ENCODE data around the gene TFRC.
"Not testable (repeated sequence)": the region's sequence is repeated elsewhere in the genome, so short reads cannot be mapped to it uniquely, and the experiment has no call there.

Gene TFRC

DNA sequence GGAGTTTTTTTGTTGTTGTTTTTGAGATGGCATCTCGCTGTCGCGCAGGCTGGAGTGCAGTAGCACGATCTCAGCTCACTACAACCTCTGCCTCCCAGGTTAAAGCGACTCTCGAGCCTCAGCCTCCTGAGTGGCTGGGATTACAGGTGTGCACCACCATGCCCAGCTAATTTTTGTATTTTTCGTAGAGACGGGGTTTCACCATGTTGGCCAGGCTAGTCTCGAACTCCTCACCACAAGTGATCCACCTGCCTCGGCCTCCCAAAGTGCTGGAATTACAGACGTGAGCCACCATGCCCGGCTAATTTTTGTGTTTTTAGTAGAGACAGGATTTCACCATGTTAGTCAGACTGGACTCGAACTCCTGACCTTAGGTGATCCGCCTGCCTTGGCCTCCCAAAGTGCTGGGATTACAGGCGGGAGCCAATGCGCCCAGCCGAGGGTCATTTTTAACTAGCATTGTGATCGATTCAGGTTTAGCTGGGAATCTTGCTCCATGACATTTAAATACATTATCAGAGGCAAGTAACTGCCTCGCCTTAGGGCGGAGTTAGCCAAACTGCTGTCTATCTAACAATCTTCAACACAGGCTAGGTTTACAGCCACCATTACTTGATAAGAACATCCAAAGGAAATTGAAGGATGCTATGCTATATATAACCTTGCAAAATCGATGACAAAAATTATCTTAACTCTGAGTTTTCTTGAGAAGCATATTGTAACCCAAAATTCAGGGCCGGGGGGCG, 1.6 kb downstream of the TFRC start:
- peak; percentile 12 for DNase-seq
- H3K36me3 ChIP-seq (ENCODE audit: control insufficient read depth, insufficient read depth, low read length); H3K4ac ChIP-seq (ENCODE audit: low read depth, low read length); H4K5ac ChIP-seq (ENCODE audit: low read length); H3K27ac ChIP-seq (ENCODE audit: low read depth, low read length); H3K4me1 ChIP-seq (ENCODE audit: control insufficient read depth, low read depth, low read length); H3K18ac ChIP-seq (ENCODE audit: low read length); H2AK5ac ChIP-seq (ENCODE audit: low read length); H2BK120ac ChIP-seq (ENCODE audit: low read depth, low read length); H3K79me1 ChIP-seq (ENCODE audit: low read length); H3K23ac ChIP-seq (ENCODE audit: low read length); H2BK5ac ChIP-seq (ENCODE audit: low read length); H3K27me3 ChIP-seq (ENCODE audit: insufficient read depth, low read length, poor library complexity); H2BK15ac ChIP-seq (replicated peaks; ENCODE audit: low read depth): not testable (repeated sequence)
- Histone ChIP-seq H3K9ac (ENCODE audit: low read length) (peak overlapping the region; percentile 94), H3K4me2 (ENCODE audit: low read length) (peak overlapping the region; percentile 98), H3K56ac (ENCODE audit: low read length) (peak overlapping the region; percentile 97), H3K79me2 (ENCODE audit: control insufficient read depth, insufficient read depth, low read length) (peaks cover 40% of the 10 kb centered on the region), H3K4me3 (ENCODE audit: low read length) (peak overlapping the region; percentile 97), H4K8ac (ENCODE audit: low read depth, low read length) (peak overlapping the region; percentile 40)
- WGBS (ENCODE audit: extremely low coverage, insufficient coverage, low lambda C conversion rate) = no CpG with 5 or more reads among the region's 23 CpGs

DNA sequence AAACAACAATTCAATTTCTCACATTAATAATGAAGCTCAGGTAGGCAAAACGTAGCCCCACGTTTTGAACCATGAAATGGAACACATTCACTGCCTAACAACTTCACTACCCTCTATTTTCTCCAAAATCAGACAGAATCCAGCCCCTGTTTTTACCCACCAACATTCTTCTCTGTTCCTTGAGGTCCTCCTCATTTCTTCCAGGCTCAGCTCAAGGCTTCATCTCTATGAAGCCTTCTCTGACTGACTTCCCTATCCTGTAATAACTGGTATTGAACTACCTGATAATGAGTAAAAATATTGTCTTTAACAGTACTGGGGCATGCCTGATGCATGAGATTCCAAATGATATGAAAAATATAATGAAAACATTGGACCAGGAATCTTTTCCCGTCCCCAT, 2.2 kb downstream of the TFRC start:
- no peak overlapping the region for H3K27ac ChIP-seq (ENCODE audit: low read depth, low read length)
- H2AK5ac ChIP-seq (ENCODE audit: low read length) = no peak overlapping the region
- no peak overlapping the region for H3K4ac ChIP-seq (ENCODE audit: low read depth, low read length)
- H3K36me3 ChIP-seq (ENCODE audit: control insufficient read depth, insufficient read depth, low read length) = no peaks in the 10 kb centered on the region
- H3K79me1 ChIP-seq (ENCODE audit: low read length) = peaks cover 5% of the 10 kb centered on the region
- H2BK120ac ChIP-seq (ENCODE audit: low read depth, low read length) = no peak overlapping the region
- H3K4me3 ChIP-seq (ENCODE audit: low read length) = no peak overlapping the region
- no peak overlapping the region for H4K8ac ChIP-seq (ENCODE audit: low read depth, low read length)
- no peak overlapping the region for H3K23ac ChIP-seq (ENCODE audit: low read length)
- H3K56ac ChIP-seq (ENCODE audit: low read length) = peak overlapping the region; percentile 19
- WGBS (ENCODE audit: extremely low coverage, insufficient coverage, low lambda C conversion rate) = no CpG with 5 or more reads among the region's 3 CpGs
- H3K4me2 ChIP-seq (ENCODE audit: low read length) = no peak overlapping the region
- no peak overlapping the region for H3K9ac ChIP-seq (ENCODE audit: low read length)
- no peak overlapping the region for H3K18ac ChIP-seq (ENCODE audit: low read length)
- H3K4me1 ChIP-seq (ENCODE audit: control insufficient read depth, low read depth, low read length) = peaks cover 4% of the 10 kb centered on the region
- DNase-seq = no peak
- H3K79me2 ChIP-seq (ENCODE audit: control insufficient read depth, insufficient read depth, low read length) = peaks cover 40% of the 10 kb centered on the region
- no peaks in the 10 kb centered on the region for H3K27me3 ChIP-seq (ENCODE audit: insufficient read depth, low read length, poor library complexity)
- H4K5ac ChIP-seq (ENCODE audit: low read length) = no peak overlapping the region
- no peak overlapping the region for H2BK5ac ChIP-seq (ENCODE audit: low read length)
- H2BK15ac ChIP-seq (replicated peaks; ENCODE audit: low read depth) = no peak overlapping the region

DNA sequence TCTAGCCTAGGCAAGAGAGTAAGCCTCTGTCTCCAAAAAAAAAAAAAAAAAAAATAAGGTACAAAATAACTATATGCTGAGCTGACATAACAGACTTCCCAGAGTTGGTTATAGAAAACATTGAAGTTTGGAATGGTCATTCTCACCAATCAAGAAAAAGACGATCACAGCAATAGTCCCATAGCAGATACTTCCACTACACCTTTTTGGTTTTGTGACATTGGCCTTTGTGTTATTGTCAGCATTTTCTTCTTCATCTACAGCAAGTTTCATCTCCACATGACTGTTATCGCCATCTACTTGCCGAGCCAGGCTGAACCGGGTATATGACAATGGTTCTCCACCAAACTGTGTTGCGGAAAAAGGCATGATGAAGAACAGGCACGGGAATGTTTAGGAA, 6.9 kb downstream of the TFRC start:
- Histone ChIP-seq H2BK120ac (ENCODE audit: low read depth, low read length) (no peak overlapping the region), H4K5ac (ENCODE audit: low read length) (no peak overlapping the region), H3K18ac (ENCODE audit: low read length) (no peak overlapping the region), H2BK5ac (ENCODE audit: low read length) (no peak overlapping the region), H4K8ac (ENCODE audit: low read depth, low read length) (no peak overlapping the region), H3K4me3 (ENCODE audit: low read length) (no peak overlapping the region), H3K9ac (ENCODE audit: low read length) (no peak overlapping the region), H3K23ac (ENCODE audit: low read length) (no peak overlapping the region), H3K27ac (ENCODE audit: low read depth, low read length) (no peak overlapping the region), H3K79me1 (ENCODE audit: low read length) (peaks cover 2% of the 10 kb centered on the region), H3K79me2 (ENCODE audit: control insufficient read depth, insufficient read depth, low read length) (peaks cover 24% of the 10 kb centered on the region), H2AK5ac (ENCODE audit: low read length) (no peak overlapping the region), H3K4me1 (ENCODE audit: control insufficient read depth, low read depth, low read length) (peaks cover 2% of the 10 kb centered on the region), H2BK15ac (replicated peaks; ENCODE audit: low read depth) (no peak overlapping the region), H3K56ac (ENCODE audit: low read length) (no peak overlapping the region), H3K4ac (ENCODE audit: low read depth, low read length) (no peak overlapping the region), H3K27me3 (ENCODE audit: insufficient read depth, low read length, poor library complexity) (no peaks in the 10 kb centered on the region), H3K36me3 (ENCODE audit: control insufficient read depth, insufficient read depth, low read length) (peaks cover 2% of the 10 kb centered on the region), H3K4me2 (ENCODE audit: low read length) (no peak overlapping the region)
- no CpG with 5 or more reads among the region's 6 CpGs for WGBS (ENCODE audit: extremely low coverage, insufficient coverage, low lambda C conversion rate)
- DNase-seq = no peak

DNA sequence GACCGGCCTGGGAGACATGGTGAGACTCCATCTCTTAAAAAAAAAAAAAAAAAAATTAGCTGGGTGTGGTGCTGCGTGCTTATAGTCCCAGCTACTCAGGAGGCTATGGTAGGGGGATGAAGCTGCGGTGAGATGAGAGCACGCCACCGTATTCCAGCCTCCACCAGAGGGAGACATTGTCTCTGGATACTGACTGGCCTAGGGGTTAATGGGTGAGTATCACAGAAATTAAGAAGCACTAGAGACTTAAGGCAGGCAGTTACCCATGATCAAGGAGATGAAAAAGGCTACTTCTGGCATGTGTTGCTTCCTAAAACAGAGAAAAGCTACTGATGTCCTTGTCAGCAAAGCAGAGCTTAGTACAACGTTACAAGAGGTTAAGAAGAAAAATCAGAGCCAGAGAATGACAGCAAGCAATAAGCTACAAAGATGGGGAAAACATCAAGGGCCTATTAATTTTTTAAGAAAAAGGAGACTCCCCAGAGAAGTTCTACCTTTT, 8.6 kb downstream of the TFRC start:
- Histone ChIP-seq H3K4me2 (ENCODE audit: low read length) (no peak overlapping the region), H3K18ac (ENCODE audit: low read length) (no peak overlapping the region), H4K5ac (ENCODE audit: low read length) (no peak overlapping the region), H2AK5ac (ENCODE audit: low read length) (no peak overlapping the region), H3K27me3 (ENCODE audit: insufficient read depth, low read length, poor library complexity) (no peaks in the 10 kb centered on the region), H2BK5ac (ENCODE audit: low read length) (no peak overlapping the region), H3K9ac (ENCODE audit: low read length) (no peak overlapping the region), H3K4me1 (ENCODE audit: control insufficient read depth, low read depth, low read length) (no peaks in the 10 kb centered on the region), H3K23ac (ENCODE audit: low read length) (no peak overlapping the region), H2BK15ac (replicated peaks; ENCODE audit: low read depth) (no peak overlapping the region), H3K4me3 (ENCODE audit: low read length) (no peak overlapping the region), H3K4ac (ENCODE audit: low read depth, low read length) (no peak overlapping the region), H3K79me2 (ENCODE audit: control insufficient read depth, insufficient read depth, low read length) (peaks cover 9% of the 10 kb centered on the region), H4K8ac (ENCODE audit: low read depth, low read length) (no peak overlapping the region), H3K36me3 (ENCODE audit: control insufficient read depth, insufficient read depth, low read length) (peaks cover 2% of the 10 kb centered on the region), H3K79me1 (ENCODE audit: low read length) (no peaks in the 10 kb centered on the region), H3K56ac (ENCODE audit: low read length) (no peak overlapping the region), H3K27ac (ENCODE audit: low read depth, low read length) (no peak overlapping the region), H2BK120ac (ENCODE audit: low read depth, low read length) (no peak overlapping the region)
- WGBS (ENCODE audit: extremely low coverage, insufficient coverage, low lambda C conversion rate) = no CpG with 5 or more reads among the region's 6 CpGs
- peak; percentile 80 for DNase-seq

DNA sequence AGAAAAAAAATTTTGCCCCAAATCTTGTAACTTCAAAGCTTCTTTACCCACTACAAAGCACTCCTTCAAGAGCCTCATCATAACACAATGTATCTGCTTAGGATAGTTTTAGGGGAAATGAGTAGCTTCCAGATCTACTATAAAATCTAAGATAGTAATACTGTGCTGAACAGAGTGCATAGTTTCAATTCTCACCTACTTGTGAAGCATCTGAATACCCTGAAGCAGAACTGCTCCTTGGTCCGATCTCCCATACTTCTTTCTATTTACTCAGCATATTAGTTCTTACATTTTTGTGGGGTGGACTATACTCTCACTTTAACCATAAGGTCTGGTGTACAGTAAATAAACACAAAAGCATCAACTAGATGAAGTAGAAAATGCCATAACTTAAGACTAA, 9.6 kb downstream of the TFRC start:
- no peak overlapping the region for H2BK15ac ChIP-seq (replicated peaks; ENCODE audit: low read depth)
- no peaks in the 10 kb centered on the region for H3K79me1 ChIP-seq (ENCODE audit: low read length)
- DNase-seq = no peak
- no peak overlapping the region for H3K56ac ChIP-seq (ENCODE audit: low read length)
- H3K4me1 ChIP-seq (ENCODE audit: control insufficient read depth, low read depth, low read length) = no peaks in the 10 kb centered on the region
- H4K8ac ChIP-seq (ENCODE audit: low read depth, low read length) = no peak overlapping the region
- no peak overlapping the region for H2BK120ac ChIP-seq (ENCODE audit: low read depth, low read length)
- H3K27me3 ChIP-seq (ENCODE audit: insufficient read depth, low read length, poor library complexity) = no peaks in the 10 kb centered on the region
- H3K4me3 ChIP-seq (ENCODE audit: low read length) = no peak overlapping the region
- no peak overlapping the region for H3K18ac ChIP-seq (ENCODE audit: low read length)
- no peak overlapping the region for H3K27ac ChIP-seq (ENCODE audit: low read depth, low read length)
- H4K5ac ChIP-seq (ENCODE audit: low read length) = no peak overlapping the region
- no peak overlapping the region for H3K4me2 ChIP-seq (ENCODE audit: low read length)
- H3K79me2 ChIP-seq (ENCODE audit: control insufficient read depth, insufficient read depth, low read length) = peaks cover 5% of the 10 kb centered on the region
- no CpG with 5 or more reads among the region's 1 CpG for WGBS (ENCODE audit: extremely low coverage, insufficient coverage, low lambda C conversion rate)
- no peak overlapping the region for H3K4ac ChIP-seq (ENCODE audit: low read depth, low read length)
- peaks cover 5% of the 10 kb centered on the region for H3K36me3 ChIP-seq (ENCODE audit: control insufficient read depth, insufficient read depth, low read length)
- H3K9ac ChIP-seq (ENCODE audit: low read length) = no peak overlapping the region
- H2BK5ac ChIP-seq (ENCODE audit: low read length) = no peak overlapping the region
- H2AK5ac ChIP-seq (ENCODE audit: low read length) = no peak overlapping the region
- H3K23ac ChIP-seq (ENCODE audit: low read length) = no peak overlapping the region

DNA sequence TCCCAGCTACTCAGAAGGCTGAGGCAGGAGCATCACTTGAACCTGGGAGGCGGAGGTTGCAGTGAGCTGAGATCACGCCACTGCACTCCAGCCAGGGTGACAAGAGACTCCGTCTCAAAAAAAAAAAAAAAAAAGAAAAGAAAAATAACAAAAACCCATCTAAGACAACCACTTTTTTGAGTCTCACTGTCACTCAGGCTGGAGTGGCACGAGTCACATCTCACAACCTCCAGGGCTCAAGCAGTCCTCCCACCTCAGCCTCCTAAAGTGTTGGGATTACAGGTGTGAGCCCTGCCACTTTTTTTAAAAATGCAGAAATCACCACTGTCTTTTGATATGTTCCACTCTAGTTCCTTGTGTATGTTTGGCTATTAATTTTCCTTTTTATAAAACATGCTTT, 13.1 kb downstream of the TFRC start:
- not testable (repeated sequence) for H3K27me3 ChIP-seq (ENCODE audit: insufficient read depth, low read length, poor library complexity); H3K56ac ChIP-seq (ENCODE audit: low read length); H4K8ac ChIP-seq (ENCODE audit: low read depth, low read length); H3K4ac ChIP-seq (ENCODE audit: low read depth, low read length); H3K4me2 ChIP-seq (ENCODE audit: low read length); H2BK120ac ChIP-seq (ENCODE audit: low read depth, low read length); H2BK15ac ChIP-seq (replicated peaks; ENCODE audit: low read depth); H4K5ac ChIP-seq (ENCODE audit: low read length); H2AK5ac ChIP-seq (ENCODE audit: low read length); H2BK5ac ChIP-seq (ENCODE audit: low read length); H3K4me1 ChIP-seq (ENCODE audit: control insufficient read depth, low read depth, low read length); H3K79me2 ChIP-seq (ENCODE audit: control insufficient read depth, insufficient read depth, low read length); H3K9ac ChIP-seq (ENCODE audit: low read length); H3K27ac ChIP-seq (ENCODE audit: low read depth, low read length); H3K4me3 ChIP-seq (ENCODE audit: low read length); H3K23ac ChIP-seq (ENCODE audit: low read length); H3K79me1 ChIP-seq (ENCODE audit: low read length); H3K18ac ChIP-seq (ENCODE audit: low read length); DNase-seq
- peaks cover 10% of the 10 kb centered on the region for H3K36me3 ChIP-seq (ENCODE audit: control insufficient read depth, insufficient read depth, low read length)
- WGBS (ENCODE audit: extremely low coverage, insufficient coverage, low lambda C conversion rate) = no CpG with 5 or more reads among the region's 4 CpGs
